GM21786 (cell line): ENCODE measurements around the gene COL11A1.
"Not testable (repeated sequence)": the region's sequence is repeated elsewhere in the genome, so short reads cannot be mapped to it uniquely, and the experiment has no call there.

Source experiments
- ATAC-seq: cut with Tn5 transposase; IDR thresholded peaks from one replicate; pipeline ENCODE4 v1.9.1; 2021; ENCODE audit not compliant: unreplicated experiment

Gene COL11A1

GRCh38 chr1:103087256-103087655 lies 21.1 kb downstream of the COL11A1 start:
- no peak for ATAC-seq

GRCh38 chr1:103084181-103084580 lies 24.1 kb downstream of the COL11A1 start:
- no peak for ATAC-seq

GRCh38 chr1:103075316-103076000 lies 32.9 kb downstream of the COL11A1 start:
- ATAC-seq = no peak

GRCh38 chr1:103074224-103074623 lies 34.1 kb downstream of the COL11A1 start:
- no peak for ATAC-seq

GRCh38 chr1:103069201-103069600 lies 39.1 kb downstream of the COL11A1 start:
- ATAC-seq = no peak

- no peak for ATAC-seq
Measured at GRCh38 chr1:103063921-103064320, 44.4 kb downstream of the COL11A1 start.

- ATAC-seq = no peak
Measured at GRCh38 chr1:103058391-103058790, 49.9 kb downstream of the COL11A1 start.

GRCh38 chr1:103056423-103056822 lies 51.9 kb downstream of the COL11A1 start:
- no peak for ATAC-seq

GRCh38 chr1:103028110-103028509 lies 80.2 kb downstream of the COL11A1 start:
- ATAC-seq = not testable (repeated sequence)

- no peak for ATAC-seq
Measured at GRCh38 chr1:103025858-103026409, 82.4 kb downstream of the COL11A1 start.

GRCh38 chr1:103024051-103024450 lies 84.3 kb downstream of the COL11A1 start:
- ATAC-seq = no peak

- ATAC-seq = no peak
Measured at GRCh38 chr1:103002005-103002404, 106.3 kb downstream of the COL11A1 start.

- no peak for ATAC-seq
Measured at GRCh38 chr1:102978874-102979273, 129.4 kb downstream of the COL11A1 start.

GRCh38 chr1:102977292-102977691 lies 131.0 kb downstream of the COL11A1 start:
- no peak for ATAC-seq

GRCh38 chr1:102970496-102971078 lies 137.7 kb downstream of the COL11A1 start:
- no peak for ATAC-seq

- no peak for ATAC-seq
Measured at GRCh38 chr1:102967786-102968185, 140.5 kb downstream of the COL11A1 start.

- no peak for ATAC-seq
Measured at GRCh38 chr1:102961549-102961948, 146.8 kb downstream of the COL11A1 start.

GRCh38 chr1:102954576-102954975 lies 153.7 kb downstream of the COL11A1 start:
- no peak for ATAC-seq

- ATAC-seq = no peak
Measured at GRCh38 chr1:102952400-102952799, 155.9 kb downstream of the COL11A1 start.

- ATAC-seq = no peak
Measured at GRCh38 chr1:102942324-102942723, 166.0 kb downstream of the COL11A1 start.

- ATAC-seq = no peak
Measured at GRCh38 chr1:102941366-102941947, 166.9 kb downstream of the COL11A1 start.

- ATAC-seq = no peak
Measured at GRCh38 chr1:102937401-102937800, 170.9 kb downstream of the COL11A1 start.
